H1 (cell line): ENCODE measurements around the gene PRXL2B.

Source experiments
- EP300 ChIP-seq, 2 experiments: IDR thresholded peaks; 1 replicate in 1 of 2; 2 replicates in 1 of 2; pipeline ENCODE4 v1.6.1; 2011 to 2012; ENCODE audit warnings: low read depth in 2 of 2, low read length in 2 of 2, mild to moderate bottlenecking in 2 of 2, borderline replicate concordance in 1 of 2, inconsistent platforms in 1 of 2, moderate library complexity in 1 of 2
- POLR2A ChIP-seq, 2 experiments: IDR thresholded peaks; 1 replicate in 1 of 2; 2 replicates in 1 of 2; pipeline ENCODE4 v1.6.1; 2011; ENCODE audit warnings: low read depth in 2 of 2, low read length in 2 of 2, mild to moderate bottlenecking in 2 of 2; ENCODE audit errors: control extremely low read depth in 1 of 2
- RFX5 ChIP-seq: IDR thresholded peaks from 2 replicates; pipeline ENCODE4 v1.6.1; 2011; ENCODE audit warnings: low read depth, low read length, improper control_type of control experiment, borderline replicate concordance
- TCF12 ChIP-seq: IDR thresholded peaks from 2 replicates; pipeline ENCODE4 v1.6.1; 2011; ENCODE audit warnings: low read depth, mild to moderate bottlenecking, low read length

- TF ChIP-seq EP300 (IDR thresholded peaks at IDR 0.05; ENCODE audit: borderline replicate concordance in 1 of 2, low read depth in 2 of 2, low read length in 2 of 2) (no peak), TCF12 (no peak), POLR2A (IDR thresholded peaks at IDR 0.05; ENCODE audit: control extremely low read depth in 1 of 2, low read depth in 2 of 2, low read length in 2 of 2) (no peak), RFX5 (no peak)
Observed at GRCh38 chr1:2639203-2639602, 52.6 kb downstream of the PRXL2B start.
